Gastrocnemius medialis (tissue), 4 donors: ENCODE data around the gene KBTBD2.

ENCODE experiments used
- POLR2A ChIP-seq, 2 donors: fragments of 450-650 bp; IDR thresholded peaks; one replicate each; pipeline ENCODE4 v1.6.1; 2017; ENCODE audit warnings: antibody characterized with exemption in 2 of 2, mild to moderate bottlenecking in 2 of 2, moderate library complexity in 2 of 2
- TF ChIP-seq, protein P1 (sequence below), 5 experiments: fragments of 450-650 bp in 3 of 5; fragments of 200-600 bp in 2 of 5; sonication (generic) in 2 of 5; IDR thresholded peaks in 4 of 5; conservative IDR thresholded peaks in 1 of 5; 1 replicate in 4 of 5; 2 replicates in 1 of 5; pipeline ENCODE4 v1.5.1; 2016 to 2019; ENCODE audit warnings: antibody characterized with exemption in 5 of 5, mild to moderate bottlenecking in 3 of 5, moderate library complexity in 3 of 5

DNA sequence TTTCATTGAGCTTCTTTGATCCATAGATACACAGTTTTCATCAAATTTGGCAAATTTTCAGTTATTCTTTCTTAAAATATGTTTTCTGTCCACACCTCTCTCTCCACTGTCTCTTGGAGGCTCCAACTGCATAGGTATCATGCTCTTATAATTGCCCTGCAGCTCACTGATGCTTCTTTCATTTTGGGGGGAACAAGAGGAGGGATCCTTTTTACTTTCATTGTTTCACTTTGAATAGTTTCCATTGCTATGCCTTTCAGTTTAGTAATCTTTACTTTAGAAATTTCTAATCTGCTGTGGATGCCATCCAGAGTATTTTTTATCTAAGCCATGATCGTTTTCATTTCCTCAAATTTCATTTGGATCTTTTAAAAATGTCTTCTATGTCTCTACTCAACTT, 32.9 kb downstream of the KBTBD2 start:
- TF ChIP-seq, protein P1, sequence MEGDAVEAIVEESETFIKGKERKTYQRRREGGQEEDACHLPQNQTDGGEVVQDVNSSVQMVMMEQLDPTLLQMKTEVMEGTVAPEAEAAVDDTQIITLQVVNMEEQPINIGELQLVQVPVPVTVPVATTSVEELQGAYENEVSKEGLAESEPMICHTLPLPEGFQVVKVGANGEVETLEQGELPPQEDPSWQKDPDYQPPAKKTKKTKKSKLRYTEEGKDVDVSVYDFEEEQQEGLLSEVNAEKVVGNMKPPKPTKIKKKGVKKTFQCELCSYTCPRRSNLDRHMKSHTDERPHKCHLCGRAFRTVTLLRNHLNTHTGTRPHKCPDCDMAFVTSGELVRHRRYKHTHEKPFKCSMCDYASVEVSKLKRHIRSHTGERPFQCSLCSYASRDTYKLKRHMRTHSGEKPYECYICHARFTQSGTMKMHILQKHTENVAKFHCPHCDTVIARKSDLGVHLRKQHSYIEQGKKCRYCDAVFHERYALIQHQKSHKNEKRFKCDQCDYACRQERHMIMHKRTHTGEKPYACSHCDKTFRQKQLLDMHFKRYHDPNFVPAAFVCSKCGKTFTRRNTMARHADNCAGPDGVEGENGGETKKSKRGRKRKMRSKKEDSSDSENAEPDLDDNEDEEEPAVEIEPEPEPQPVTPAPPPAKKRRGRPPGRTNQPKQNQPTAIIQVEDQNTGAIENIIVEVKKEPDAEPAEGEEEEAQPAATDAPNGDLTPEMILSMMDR (IDR thresholded peaks at IDR 0.05 in 4 of 5, conservative IDR thresholded peaks at IDR 0.05 in 1 of 5), result no peak
- TF ChIP-seq POLR2A (IDR thresholded peaks at IDR 0.05), result no peak
